Retinal pigment epithelial cell (primary cell): Measurements from ENCODE around the gene IL17RD.

Source experiments
- DNase-seq: peaks from one replicate; pipeline ENCODE4 v3.0.0-alpha.2; 2010; ENCODE audit warnings: low read depth
- H3K4me3 ChIP-seq: 2 replicates; pipeline ENCODE4 v1.5.1; 2011; ENCODE audit warnings: mild to moderate bottlenecking, low read length, control low read depth, moderate library complexity
- CTCF ChIP-seq: conservative IDR thresholded peaks from 2 replicates; pipeline ENCODE4 v1.5.1; 2011; ENCODE audit warnings: low read depth, low read length, control low read depth, inconsistent platforms

The IL17RD gene

GRCh38 chr3:57166660-57167059 lies 1.5 kb upstream of the IL17RD start:
- no peak overlapping the region for H3K4me3 ChIP-seq
- DNase-seq: no peak
- no peak for TF ChIP-seq CTCF

- TF ChIP-seq CTCF: no peak
- no peak for DNase-seq
- peak overlapping the region; percentile 4 for H3K4me3 ChIP-seq
Measured at GRCh38 chr3:57165641-57166040, 488 bp upstream of the IL17RD start.

- DNase-seq: no peak
- peak overlapping the region; percentile 75 for H3K4me3 ChIP-seq
- no peak for TF ChIP-seq CTCF
Measured at GRCh38 chr3:57164217-57164656, 916 bp downstream of the IL17RD start.

GRCh38 chr3:57163751-57164150 lies 1.4 kb downstream of the IL17RD start:
- DNase-seq: no peak
- no peak for TF ChIP-seq CTCF
- peak overlapping the region; percentile 75 for H3K4me3 ChIP-seq

GRCh38 chr3:57161915-57162314 lies 3.2 kb downstream of the IL17RD start:
- TF ChIP-seq CTCF: no peak
- DNase-seq: no peak
- H3K4me3 ChIP-seq: no peak overlapping the region

- DNase-seq: no peak
- no peak for TF ChIP-seq CTCF
- no peak overlapping the region for H3K4me3 ChIP-seq
Measured at GRCh38 chr3:57160765-57161538, 4.2 kb downstream of the IL17RD start.

GRCh38 chr3:57160076-57160764 lies 4.9 kb downstream of the IL17RD start:
- H3K4me3 ChIP-seq: no peak overlapping the region
- no peak for TF ChIP-seq CTCF
- DNase-seq: no peak
